CD4-positive, alpha-beta memory T cell (primary cell): ENCODE measurements around the gene OR4K17. TPM values are rescaled to one million over a fixed set of nuclear protein-coding genes. Genes with fewer than 3 reads are reported as not detected.
"Not testable (repeated sequence)": the region's sequence is repeated elsewhere in the genome, so short reads cannot be mapped to it uniquely, and the experiment has no call there.

Experiments used
- CTCF ChIA-PET: fragments of 350-600 bp; sonication (Branson Sonifier 250); formaldehyde crosslinking; loops from one replicate; lab custom pipeline; 2021; ENCODE audit warnings: inconsistent platforms; ENCODE audit not compliant: partially characterized antibody; lab: Charles Lee
- POLR2A ChIA-PET: fragments of 350-600 bp; sonication (Branson Sonifier 250); formaldehyde crosslinking; loops from one replicate; lab custom pipeline; 2021; ENCODE audit not compliant: partially characterized antibody; lab: Charles Lee
- DNase-seq, 5 donors: peaks; one replicate each; pipeline versions ENCODE4 v3.0.0 to v3.0.0-alpha.2; 2020 to 2022; ENCODE audit warnings: mixed read lengths in 1 of 5
- H3K27ac ChIP-seq: one replicate; pipeline ENCODE4 v1.7.0; 2013; ENCODE audit warnings: low read depth, low read length
- H3K27me3 ChIP-seq: 2 replicates; pipeline ENCODE4 v1.7.0; 2013; ENCODE audit warnings: mild to moderate bottlenecking, low read length, moderate library complexity; ENCODE audit not compliant: insufficient read depth
- H3K36me3 ChIP-seq: 2 replicates; pipeline ENCODE4 v1.7.0; 2013; ENCODE audit warnings: mild to moderate bottlenecking, low read length, moderate library complexity; ENCODE audit not compliant: insufficient read depth
- H3K4me1 ChIP-seq: 2 replicates; pipeline ENCODE4 v1.7.0; 2013; ENCODE audit warnings: mild to moderate bottlenecking, low read length, moderate library complexity; ENCODE audit not compliant: insufficient read depth
- H3K4me3 ChIP-seq, 2 donors: one replicate each; pipeline ENCODE4 v1.7.0; 2013; ENCODE audit warnings: low read length in 2 of 2, mild to moderate bottlenecking in 1 of 2
- H3K9me3 ChIP-seq, 2 donors: one replicate each; pipeline ENCODE4 v1.7.0; 2013; ENCODE audit warnings: low read length in 2 of 2, control low read depth in 1 of 2; ENCODE audit not compliant: control insufficient read depth in 1 of 2
- H3K27ac Mint-ChIP-seq, 7 donors: one replicate each; pipeline ENCODE4 v1.8.0; 2020 to 2021; ENCODE audit warnings: mixed read lengths in 7 of 7, mild to moderate bottlenecking in 6 of 7, inconsistent platforms in 3 of 7, moderate library complexity in 3 of 7
- H3K27me3 Mint-ChIP-seq, 2 donors: one replicate each; pipeline ENCODE4 v1.8.0; 2020 to 2021; ENCODE audit warnings: mixed read lengths in 2 of 2
- H3K36me3 Mint-ChIP-seq, 2 donors: one replicate each; pipeline ENCODE4 v1.8.0; 2020 to 2021; ENCODE audit warnings: mixed read lengths in 2 of 2, inconsistent platforms in 1 of 2, mild to moderate bottlenecking in 1 of 2
- H3K4me1 Mint-ChIP-seq, 4 donors: one replicate each; pipeline ENCODE4 v1.8.0; 2020 to 2021; ENCODE audit warnings: mixed read lengths in 4 of 4, mild to moderate bottlenecking in 1 of 4
- H3K4me3 Mint-ChIP-seq, 8 donors: one replicate each; pipeline ENCODE4 v1.8.0; 2020 to 2021; ENCODE audit warnings: mixed read lengths in 8 of 8, mild to moderate bottlenecking in 7 of 8, moderate library complexity in 6 of 8, inconsistent platforms in 3 of 8
- H3K9me3 Mint-ChIP-seq, 8 donors: one replicate each; pipeline ENCODE4 v1.8.0; 2020 to 2021; ENCODE audit warnings: mixed read lengths in 8 of 8, mild to moderate bottlenecking in 5 of 8, inconsistent platforms in 3 of 8, moderate library complexity in 1 of 8
- intact Hi-C: fragments of 100-400 bp; cut with micrococcal nuclease; formaldehyde crosslinking; loops from one replicate; pipeline ENCODE4 v1.15.1; 2023
- polyA plus RNA-seq, 2 donors: library from polyadenylated mRNA; unstranded; fragments of 300-500 nt; fragmentation: Illumina TruSeq; gene quantifications; one replicate each; pipeline ENCODE4 v1.2.3, GENCODE V29; 2021
- total RNA-seq, 2 experiments: library from RNA; stranded (reverse); gene quantifications; one replicate each; pipeline ENCODE4 v1.2.3, GENCODE V29; 2021

OR4K17 gene
- total and polyA plus RNA-seq, 4 experiments from 2014 or later, result not detected

DNA sequence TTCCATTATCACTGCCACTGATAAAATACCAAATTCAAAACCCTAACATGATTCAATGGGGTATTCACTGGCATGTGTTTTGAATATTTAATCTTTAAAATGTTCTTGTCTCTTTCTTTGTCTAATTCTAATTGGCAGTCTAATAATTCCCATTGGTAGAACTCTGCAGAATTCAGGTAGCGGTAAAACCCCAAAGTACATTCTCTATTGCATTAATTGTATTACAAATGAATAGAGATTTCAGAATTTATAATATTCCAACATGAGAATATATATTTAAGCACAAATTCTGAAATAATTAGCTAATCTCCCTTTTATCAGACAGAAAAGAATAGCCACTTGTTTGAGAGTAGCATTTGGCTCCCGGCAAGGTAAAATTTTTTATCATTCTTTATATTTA is 28.0 kb downstream of the OR4K17 start, which contains the start of gene OR4N5:
OR4N5 (plus strand) TSS at position 301 of the 400 bp plus-strand sequence. CDS start 4,916 bp downstream, outside the sequence.
- H3K27me3 Mint-ChIP-seq, result peaks cover 10 to 20% of the 10 kb centered on the region in 2 donors

DNA sequence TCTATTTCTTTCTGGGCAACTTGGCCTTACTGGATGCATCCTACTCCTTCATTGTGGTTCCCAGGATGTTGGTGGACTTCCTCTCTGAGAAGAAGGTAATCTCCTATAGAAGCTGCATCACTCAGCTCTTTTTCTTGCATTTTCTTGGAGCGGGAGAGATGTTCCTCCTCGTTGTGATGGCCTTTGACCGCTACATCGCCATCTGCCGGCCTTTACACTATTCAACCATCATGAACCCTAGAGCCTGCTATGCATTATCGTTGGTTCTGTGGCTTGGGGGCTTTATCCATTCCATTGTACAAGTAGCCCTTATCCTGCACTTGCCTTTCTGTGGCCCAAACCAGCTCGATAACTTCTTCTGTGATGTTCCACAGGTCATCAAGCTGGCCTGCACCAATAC is 33.4 kb downstream of the OR4K17 start:
- Histone ChIP-seq H3K27ac (no peak overlapping the region), H3K4me3 (no peak overlapping the region), H3K9me3 (no peaks in the 10 kb centered on the region), H3K36me3 (no peaks in the 10 kb centered on the region), H3K4me1 (no peaks in the 10 kb centered on the region), H3K27me3 (peaks cover 7% of the 10 kb centered on the region)
- Mint-ChIP-seq H3K9me3 (peaks cover 0 to 3% (median 0%) of the 10 kb centered on the region in 8 donors), H3K4me3 (no peak overlapping the region), H3K36me3 (no peaks in the 10 kb centered on the region), H3K27ac (no peak overlapping the region), H3K4me1 (peaks cover 0 to 2% (median 0%) of the 10 kb centered on the region in 4 donors), H3K27me3 (peaks cover 8 to 9% of the 10 kb centered on the region in 2 donors)
- CTCF ChIA-PET, result no interaction called here
- intact Hi-C loops, result no loop called here
- POLR2A ChIA-PET, result no interaction called here
- DNase-seq, result no peak

More for the DNA sequence above, 28.0 kb downstream of the OR4K17 start, which contains the start of gene OR4N5:
- H3K27ac ChIP-seq, result no peak within 1 kb of the TSS
- no peak within 1 kb of the TSS for H3K4me3 ChIP-seq
- Mint-ChIP-seq H3K9me3 (no peaks in the 10 kb centered on the region), H3K36me3 (no peaks in the 10 kb centered on the region), H3K27ac (no peak within 1 kb of the TSS), H3K4me3 (no peak within 1 kb of the TSS), H3K4me1 (peaks cover 0 to 2% (median 0%) of the 10 kb centered on the region in 4 donors)
- POLR2A ChIA-PET, result no interaction called here
- H3K27me3 ChIP-seq, result peaks cover 7% of the 10 kb centered on the region
- H3K36me3 ChIP-seq, result no peaks in the 10 kb centered on the region
- CTCF ChIA-PET, result no interaction called here
- no peaks in the 10 kb centered on the region for H3K9me3 ChIP-seq
- DNase-seq, result no peak
- intact Hi-C loops, result no loop called here
- no peaks in the 10 kb centered on the region for H3K4me1 ChIP-seq

DNA sequence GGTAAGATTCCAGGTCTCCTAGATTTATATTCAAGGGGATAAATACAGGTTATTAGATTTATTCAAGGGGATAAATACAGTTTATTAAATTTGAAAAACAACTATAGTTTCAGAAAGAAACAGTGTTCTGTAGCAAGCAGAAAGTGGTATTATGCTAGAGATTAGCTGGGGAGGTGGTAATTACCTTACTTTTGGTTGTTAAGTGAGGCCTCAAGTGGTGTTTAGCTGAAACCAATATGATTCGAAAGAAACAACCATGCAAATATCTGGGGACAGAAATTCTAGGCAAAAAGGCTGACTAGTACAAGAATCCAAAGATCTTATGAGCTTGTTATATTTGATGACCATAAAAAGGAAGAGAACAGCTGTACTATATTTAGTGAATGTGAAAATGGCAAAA is 34.3 kb downstream of the OR4K17 start:
- Histone ChIP-seq H3K27ac (no peak overlapping the region), H3K27me3 (peaks cover 7% of the 10 kb centered on the region), H3K9me3 (no peaks in the 10 kb centered on the region), H3K36me3 (no peaks in the 10 kb centered on the region), H3K4me3 (no peak overlapping the region), H3K4me1 (no peaks in the 10 kb centered on the region)
- CTCF ChIA-PET, result no interaction called here
- H3K36me3 Mint-ChIP-seq, result no peaks in the 10 kb centered on the region
- DNase-seq, result no peak
- no peak overlapping the region for H3K4me3 Mint-ChIP-seq
- peaks cover 0 to 2% (median 0%) of the 10 kb centered on the region in 4 donors for H3K4me1 Mint-ChIP-seq
- H3K9me3 Mint-ChIP-seq, result peaks cover 0 to 3% (median 0%) of the 10 kb centered on the region in 8 donors
- peaks cover 7 to 9% of the 10 kb centered on the region in 2 donors for H3K27me3 Mint-ChIP-seq
- POLR2A ChIA-PET, result no interaction called here
- intact Hi-C loops, result no loop called here
- no peak overlapping the region for H3K27ac Mint-ChIP-seq

DNA sequence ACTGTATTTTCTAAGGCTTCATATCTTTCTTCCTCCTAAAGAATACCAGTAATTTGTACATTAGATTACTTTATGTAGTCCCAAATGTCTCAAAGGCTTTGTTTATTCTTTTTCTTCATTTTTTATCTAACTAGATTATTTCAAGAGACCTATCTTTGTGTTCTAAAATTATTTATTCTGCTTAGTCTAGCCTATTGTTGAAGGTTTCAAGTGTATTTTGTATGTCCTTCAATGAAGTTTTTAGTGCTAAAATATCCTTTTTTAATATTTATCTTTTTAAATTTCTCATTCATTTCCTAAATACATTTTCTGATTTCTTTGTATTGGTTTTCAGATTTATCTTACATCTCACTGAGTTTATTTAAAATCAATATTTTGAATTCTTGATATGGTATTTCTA is 53.9 kb downstream of the OR4K17 start:
- DNase-seq, result no peak
- H3K36me3 Mint-ChIP-seq, result peaks cover 1 to 12% of the 10 kb centered on the region in 2 donors
- Histone ChIP-seq H3K9me3 (peaks cover 0 to 17% of the 10 kb centered on the region in 2 donors), H3K4me3 (no peak overlapping the region), H3K27me3 (no peaks in the 10 kb centered on the region), H3K4me1 (no peaks in the 10 kb centered on the region), H3K27ac (no peak overlapping the region), H3K36me3 (no peaks in the 10 kb centered on the region)
- intact Hi-C loops, result no loop called here
- POLR2A ChIA-PET, result no interaction called here
- CTCF ChIA-PET, result no interaction called here
- peaks cover 3% of the 10 kb centered on the region in 2 donors for H3K27me3 Mint-ChIP-seq
- no peak overlapping the region for H3K4me3 Mint-ChIP-seq
- H3K27ac Mint-ChIP-seq, result no peak overlapping the region
- peaks cover 6 to 56% (median 35%) of the 10 kb centered on the region in 8 donors for H3K9me3 Mint-ChIP-seq
- H3K4me1 Mint-ChIP-seq, result no peaks in the 10 kb centered on the region

DNA sequence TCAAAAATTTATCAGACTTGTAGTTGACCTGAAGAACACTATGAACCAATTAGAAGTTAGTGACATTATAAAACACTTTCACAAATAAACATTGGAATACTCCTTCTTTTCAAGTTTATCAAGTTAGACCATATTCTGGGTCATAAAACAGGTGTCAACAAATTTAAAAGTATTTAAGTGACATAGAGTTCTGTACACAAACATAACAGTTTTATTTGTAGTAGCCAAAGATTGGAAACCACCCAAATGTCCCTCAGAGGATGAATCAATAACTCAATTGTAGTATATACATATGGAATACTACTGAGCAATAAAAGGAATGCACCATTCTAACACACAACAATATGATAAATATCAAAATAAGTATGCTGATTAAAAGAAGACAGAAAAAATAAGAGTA is 56.6 kb downstream of the OR4K17 start:
- no peaks in the 10 kb centered on the region for H3K4me1 Mint-ChIP-seq
- no peak overlapping the region for H3K4me3 Mint-ChIP-seq
- peaks cover 3% of the 10 kb centered on the region in 2 donors for H3K27me3 Mint-ChIP-seq
- no peak for DNase-seq
- H3K9me3 ChIP-seq, result peaks cover 0 to 17% of the 10 kb centered on the region in 2 donors
- no peaks in the 10 kb centered on the region for H3K36me3 ChIP-seq
- H3K36me3 Mint-ChIP-seq, result peaks cover 1 to 12% of the 10 kb centered on the region in 2 donors
- H3K27ac Mint-ChIP-seq, result no peak overlapping the region
- peaks cover 4 to 55% (median 32%) of the 10 kb centered on the region in 8 donors for H3K9me3 Mint-ChIP-seq
- ChIA-PET CTCF (no interaction called here), POLR2A (no interaction called here)
- H3K4me1 ChIP-seq, result no peaks in the 10 kb centered on the region
- intact Hi-C loops, result no loop called here
- no peaks in the 10 kb centered on the region for H3K27me3 ChIP-seq
- H3K27ac ChIP-seq, result no peak overlapping the region
- no peak overlapping the region for H3K4me3 ChIP-seq

DNA sequence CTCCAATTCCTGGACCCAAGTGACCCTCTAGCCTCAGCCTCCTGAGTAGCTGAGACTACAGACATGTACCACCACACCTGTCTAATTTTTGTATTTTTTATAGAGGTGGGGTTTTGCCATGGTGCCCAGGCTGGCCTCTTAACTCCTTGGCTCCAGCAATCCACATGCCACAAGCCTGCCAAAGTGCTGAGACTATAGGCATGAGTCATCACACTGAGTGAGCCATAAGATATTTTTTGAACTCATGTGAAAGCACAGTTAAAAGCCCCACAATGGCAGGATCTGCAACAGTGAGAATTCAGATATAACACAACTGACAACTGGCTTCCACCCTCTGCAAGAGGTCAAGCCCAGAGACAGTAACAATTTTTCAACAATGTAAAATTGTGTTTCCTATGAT is 59.3 kb downstream of the OR4K17 start:
- H3K4me1 ChIP-seq, H3K4me3 Mint-ChIP-seq, H3K27me3 ChIP-seq, H3K27ac Mint-ChIP-seq, H3K4me3 ChIP-seq, H3K4me1 Mint-ChIP-seq, H3K27me3 Mint-ChIP-seq, POLR2A ChIA-PET, H3K9me3 ChIP-seq, H3K27ac ChIP-seq, H3K36me3 Mint-ChIP-seq, intact Hi-C loops, DNase-seq, CTCF ChIA-PET, H3K36me3 ChIP-seq: not testable (repeated sequence)
- peaks cover 3 to 32% (median 16%) of the 10 kb centered on the region in 8 donors for H3K9me3 Mint-ChIP-seq
